ENCODE measurements around the gene GOPC.

GOPC gene

DNA sequence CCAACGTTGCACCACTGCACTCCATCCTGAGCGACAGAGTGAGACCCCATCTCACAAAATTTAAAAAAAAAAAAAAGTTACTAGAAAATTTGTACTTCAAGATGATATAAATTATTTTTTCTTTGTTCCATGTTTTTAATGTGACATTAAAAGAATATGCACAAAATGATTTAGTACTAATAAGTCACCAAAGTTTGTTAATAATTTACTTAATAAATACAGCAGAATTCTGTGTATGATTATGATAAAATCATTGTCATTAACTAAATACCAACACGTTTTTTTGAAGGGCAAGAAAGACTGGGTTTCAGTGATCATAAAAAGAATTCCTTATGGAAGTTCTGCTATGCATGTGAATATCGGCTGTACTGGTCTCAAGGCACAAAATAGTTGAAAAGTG is 28.1 kb downstream of the GOPC start:
- TF ChIP-seq, protein P1, sequence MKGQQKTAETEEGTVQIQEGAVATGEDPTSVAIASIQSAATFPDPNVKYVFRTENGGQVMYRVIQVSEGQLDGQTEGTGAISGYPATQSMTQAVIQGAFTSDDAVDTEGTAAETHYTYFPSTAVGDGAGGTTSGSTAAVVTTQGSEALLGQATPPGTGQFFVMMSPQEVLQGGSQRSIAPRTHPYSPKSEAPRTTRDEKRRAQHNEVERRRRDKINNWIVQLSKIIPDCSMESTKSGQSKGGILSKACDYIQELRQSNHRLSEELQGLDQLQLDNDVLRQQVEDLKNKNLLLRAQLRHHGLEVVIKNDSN (IDR thresholded peaks at IDR 0.05): no peak
- no peak for TF ChIP-seq CREB1 (IDR thresholded peaks at IDR 0.05; ENCODE audit: low read depth)
- no peak for TF ChIP-seq TAF1 (IDR thresholded peaks at IDR 0.05; ENCODE audit: low read depth)
- TF ChIP-seq CEBPB (IDR thresholded peaks at IDR 0.05): no peak
- TF ChIP-seq YY1 (IDR thresholded peaks at IDR 0.05; ENCODE audit: low read depth): no peak
- no peak for TF ChIP-seq FOXM1 (IDR thresholded peaks at IDR 0.05; ENCODE audit: borderline replicate concordance, low read depth)
- TF ChIP-seq EP300 (IDR thresholded peaks at IDR 0.05; ENCODE audit: borderline replicate concordance): no peak
- no peak for TF ChIP-seq RAD21 (IDR thresholded peaks at IDR 0.05; ENCODE audit: low read depth)
- no peak for TF ChIP-seq REST (IDR thresholded peaks at IDR 0.05; ENCODE audit: low read depth)
- no peak for TF ChIP-seq ZBTB7A (IDR thresholded peaks at IDR 0.05; ENCODE audit: low read depth)
- TF ChIP-seq TEAD4 (IDR thresholded peaks at IDR 0.05): no peak
- TF ChIP-seq MAX (IDR thresholded peaks at IDR 0.05): no peak

- TF ChIP-seq NFIC (IDR thresholded peaks at IDR 0.05): no peak
- TF ChIP-seq CEBPB (IDR thresholded peaks at IDR 0.05): no peak
- TF ChIP-seq FOXM1 (IDR thresholded peaks at IDR 0.05; ENCODE audit: borderline replicate concordance, low read depth): no peak
- no peak for TF ChIP-seq YY1 (IDR thresholded peaks at IDR 0.05; ENCODE audit: low read depth)
- no peak for TF ChIP-seq RAD21 (IDR thresholded peaks at IDR 0.05; ENCODE audit: low read depth)
- TF ChIP-seq EP300 (IDR thresholded peaks at IDR 0.05; ENCODE audit: borderline replicate concordance): no peak
- no peak for TF ChIP-seq MAX (IDR thresholded peaks at IDR 0.05)
- no peak for TF ChIP-seq CREB1 (IDR thresholded peaks at IDR 0.05; ENCODE audit: low read depth)
- TF ChIP-seq TAF1 (IDR thresholded peaks at IDR 0.05; ENCODE audit: low read depth): no peak
- no peak for TF ChIP-seq REST (IDR thresholded peaks at IDR 0.05; ENCODE audit: low read depth)
- TF ChIP-seq TCF12 (IDR thresholded peaks at IDR 0.05; ENCODE audit: low read depth): no peak
- no peak for TF ChIP-seq TEAD4 (IDR thresholded peaks at IDR 0.05)
- TF ChIP-seq EGR1 (IDR thresholded peaks at IDR 0.05): no peak
- TF ChIP-seq, protein P1 (IDR thresholded peaks at IDR 0.05): no peak
- TF ChIP-seq ZBTB7A (IDR thresholded peaks at IDR 0.05; ENCODE audit: low read depth): no peak
Measured at GRCh38 chr6:117573006-117573680, 29.2 kb downstream of the GOPC start.

DNA sequence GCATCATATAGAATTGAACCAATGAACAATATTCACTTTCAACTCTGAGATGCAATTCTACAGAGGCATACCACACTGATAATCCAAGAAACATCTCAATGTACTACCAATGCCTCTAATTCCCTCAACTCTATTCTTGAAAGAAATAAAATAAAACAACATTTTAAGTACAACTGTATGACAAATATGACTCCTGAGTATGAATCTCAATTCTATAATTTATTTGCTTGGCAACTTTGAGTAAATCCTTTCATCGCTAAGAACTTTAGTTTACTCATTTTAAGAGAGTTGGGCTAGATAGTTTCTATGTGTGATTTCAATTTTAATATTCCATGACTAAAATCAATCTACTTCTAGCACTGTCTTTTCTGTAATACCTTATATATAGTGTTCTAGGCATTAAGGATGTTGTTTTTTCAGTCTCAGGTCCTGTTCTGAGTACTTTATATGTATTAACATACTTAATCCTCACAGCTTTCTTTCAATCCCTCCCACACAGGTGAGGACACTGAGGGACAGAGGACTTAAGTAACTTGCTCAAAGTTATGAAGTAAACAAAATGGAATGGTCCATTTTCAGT is 33.4 kb downstream of the GOPC start:
- TF ChIP-seq MAX (IDR thresholded peaks at IDR 0.05): no peak
- TF ChIP-seq TEAD4 (IDR thresholded peaks at IDR 0.05): no peak
- TF ChIP-seq, protein P1 (IDR thresholded peaks at IDR 0.05): no peak
- no peak for TF ChIP-seq REST (IDR thresholded peaks at IDR 0.05; ENCODE audit: low read depth)
- no peak for TF ChIP-seq CREB1 (IDR thresholded peaks at IDR 0.05; ENCODE audit: low read depth)
- TF ChIP-seq ZBTB7A (IDR thresholded peaks at IDR 0.05; ENCODE audit: low read depth): no peak
- no peak for TF ChIP-seq FOXM1 (IDR thresholded peaks at IDR 0.05; ENCODE audit: borderline replicate concordance, low read depth)
- TF ChIP-seq CEBPB (IDR thresholded peaks at IDR 0.05): no peak
- TF ChIP-seq NFIC (IDR thresholded peaks at IDR 0.05): no peak
- no peak for TF ChIP-seq TAF1 (IDR thresholded peaks at IDR 0.05; ENCODE audit: low read depth)
- TF ChIP-seq TCF12 (IDR thresholded peaks at IDR 0.05; ENCODE audit: low read depth): no peak
- TF ChIP-seq EGR1 (IDR thresholded peaks at IDR 0.05): no peak
